ENCODE data around the gene SPNS3.

DNA sequence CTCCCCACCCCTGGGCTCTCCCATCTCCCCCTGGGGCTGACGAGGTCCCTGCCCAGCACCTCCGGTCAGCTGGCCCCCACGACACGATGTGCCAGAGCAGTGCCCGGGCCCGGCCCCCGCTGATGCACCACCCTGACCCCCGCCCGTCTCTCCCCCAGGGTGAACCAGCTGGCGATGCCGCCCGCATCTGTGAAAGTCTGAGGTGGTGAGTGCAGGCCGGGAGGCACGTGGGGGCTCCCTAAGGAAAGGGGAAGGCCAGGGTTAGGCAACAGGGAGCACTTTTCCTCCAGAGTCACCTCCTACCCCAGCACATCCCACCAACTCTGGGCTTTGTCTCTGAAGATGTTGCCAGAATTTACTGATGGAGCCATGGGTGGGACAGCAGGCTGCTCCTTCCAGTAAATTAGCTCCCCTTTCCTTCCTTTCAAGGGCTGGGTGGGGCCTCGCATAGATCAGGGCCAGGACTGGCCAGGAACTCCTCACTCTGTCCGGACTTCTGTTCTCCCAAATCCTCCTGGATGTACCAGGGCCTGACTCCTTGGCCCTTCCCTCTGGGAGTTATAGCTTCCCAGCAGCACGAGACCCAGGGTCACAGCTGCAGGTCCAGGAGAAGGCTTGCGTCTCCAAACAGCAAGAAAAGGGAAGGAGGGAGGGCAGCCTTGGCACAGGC is 103.1 kb downstream of the SPNS3 start:
- TF ChIP-seq, protein P1, sequence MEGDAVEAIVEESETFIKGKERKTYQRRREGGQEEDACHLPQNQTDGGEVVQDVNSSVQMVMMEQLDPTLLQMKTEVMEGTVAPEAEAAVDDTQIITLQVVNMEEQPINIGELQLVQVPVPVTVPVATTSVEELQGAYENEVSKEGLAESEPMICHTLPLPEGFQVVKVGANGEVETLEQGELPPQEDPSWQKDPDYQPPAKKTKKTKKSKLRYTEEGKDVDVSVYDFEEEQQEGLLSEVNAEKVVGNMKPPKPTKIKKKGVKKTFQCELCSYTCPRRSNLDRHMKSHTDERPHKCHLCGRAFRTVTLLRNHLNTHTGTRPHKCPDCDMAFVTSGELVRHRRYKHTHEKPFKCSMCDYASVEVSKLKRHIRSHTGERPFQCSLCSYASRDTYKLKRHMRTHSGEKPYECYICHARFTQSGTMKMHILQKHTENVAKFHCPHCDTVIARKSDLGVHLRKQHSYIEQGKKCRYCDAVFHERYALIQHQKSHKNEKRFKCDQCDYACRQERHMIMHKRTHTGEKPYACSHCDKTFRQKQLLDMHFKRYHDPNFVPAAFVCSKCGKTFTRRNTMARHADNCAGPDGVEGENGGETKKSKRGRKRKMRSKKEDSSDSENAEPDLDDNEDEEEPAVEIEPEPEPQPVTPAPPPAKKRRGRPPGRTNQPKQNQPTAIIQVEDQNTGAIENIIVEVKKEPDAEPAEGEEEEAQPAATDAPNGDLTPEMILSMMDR (IDR thresholded peaks at IDR 0.05 in 8 of 11, conservative IDR thresholded peaks at IDR 0.05 in 3 of 11) = no peak
- no peak for TF ChIP-seq POLR2A (IDR thresholded peaks at IDR 0.05)

Data from spleen (tissue), 7 donors.